Measurements from ENCODE around the gene TRAPPC14. TPM values are rescaled to one million over a fixed set of nuclear protein-coding genes. Genes with fewer than 3 reads are reported as not detected.

TRAPPC14 gene
- total and polyA plus RNA-seq, 2 of the 13 experiments (the other 11 are each of a cell fraction or from before 2014, with no cell fraction given), result 4.7 to 9.6 TPM

GRCh38 chr7:100148225-100148558 lies 10.3 kb downstream of the TRAPPC14 start (continued):
- TF ChIP-seq ZHX1 (CRISPR knock-in tag; IDR thresholded peaks at IDR 0.05; ENCODE audit: low read depth), result no peak
- no peak for TF ChIP-seq ZNF766 (CRISPR knock-in tag; IDR thresholded peaks at IDR 0.05; ENCODE audit: borderline replicate concordance)
- peak; percentile 56; the same call in 1 of the 2 replicates for TF ChIP-seq NRL (CRISPR knock-in tag; IDR thresholded peaks at IDR 0.05; ENCODE audit: borderline replicate concordance)
- TF ChIP-seq NONO (IDR thresholded peaks at IDR 0.05), result no peak
- peak; percentile 6; the same call in 1 of the 2 replicates for TF ChIP-seq NONO (CRISPR knock-in tag; conservative IDR thresholded peaks at IDR 0.05)
- no peak for TF ChIP-seq JUNB (CRISPR knock-in tag; IDR thresholded peaks at IDR 0.05; ENCODE audit: borderline replicate concordance)
- 0 out of 2 replicates have a peak, but pooled peaks have one; percentile 29 for TF ChIP-seq SRY (CRISPR knock-in tag; IDR thresholded peaks at IDR 0.05)
- TF ChIP-seq ZNF280D (CRISPR knock-in tag; IDR thresholded peaks at IDR 0.05), result 0 out of 2 replicates have a peak, but pooled peaks have one; percentile 2
- no peak for TF ChIP-seq ZZZ3 (CRISPR knock-in tag; IDR thresholded peaks at IDR 0.05; ENCODE audit: borderline replicate concordance)
- TF ChIP-seq TSC22D2 (CRISPR knock-in tag; IDR thresholded peaks at IDR 0.05; ENCODE audit: borderline replicate concordance), result no peak
- peak; percentile 73; the same call in 1 of the 2 replicates for TF ChIP-seq ZNF224 (CRISPR knock-in tag; IDR thresholded peaks at IDR 0.05)
- TF ChIP-seq ZNF746 (CRISPR knock-in tag; IDR thresholded peaks at IDR 0.05), result 0 out of 2 replicates have a peak, but pooled peaks have one; percentile 17
- TF ChIP-seq YEATS2 (CRISPR knock-in tag; IDR thresholded peaks at IDR 0.05; ENCODE audit: borderline replicate concordance), result no peak
- TF ChIP-seq ZBTB3 (CRISPR knock-in tag; IDR thresholded peaks at IDR 0.05; ENCODE audit: borderline replicate concordance, low read depth), result no peak
- TF ChIP-seq ZNF280B (CRISPR knock-in tag; IDR thresholded peaks at IDR 0.05; ENCODE audit: borderline replicate concordance), result 0 out of 2 replicates have a peak, but pooled peaks have one; percentile 17
- 0 out of 2 replicates have a peak, but pooled peaks have one; percentile 26 for TF ChIP-seq E2F5 (CRISPR knock-in tag; conservative IDR thresholded peaks at IDR 0.05)
- no peak for TF ChIP-seq ZNF383 (CRISPR knock-in tag; IDR thresholded peaks at IDR 0.05; ENCODE audit: borderline replicate concordance)
- no peak for TF ChIP-seq ZNF512B (CRISPR knock-in tag; IDR thresholded peaks at IDR 0.05; ENCODE audit: borderline replicate concordance)

All from HepG2 (cell line).